A673 (cell line): Measurements from ENCODE around the gene BPIFB1. TPM values are rescaled to one million over a fixed set of nuclear protein-coding genes. Genes with fewer than 3 reads are reported as not detected.

Source experiments
- BruUV-seq: library from RNA; stranded (reverse); fragments of 400-500 nt; replicated peaks from 2 replicates; lab custom pipeline; 2021; lab: Mats Ljungman, UMichigan
- CTCF ChIA-PET: fragments of 300-600 bp; sonication (Branson Sonifier 250); formaldehyde crosslinking; loops from one replicate; lab custom pipeline; 2022; ENCODE audit warnings: antibody characterized with exemption; lab: Charles Lee
- POLR2A ChIA-PET: fragments of 300-600 bp; sonication (Branson Sonifier 250); formaldehyde crosslinking; loops from one replicate; lab custom pipeline; 2022; ENCODE audit warnings: antibody characterized with exemption; ENCODE audit not compliant: low non-redundant PET; lab: Charles Lee
- DNase-seq: peaks from one replicate; pipeline ENCODE4 v3.0.0-alpha.2; 2015; ENCODE audit warnings: low spot score
- H3K27ac ChIP-seq: fragments of 200-600 bp; sonication (generic); 2 replicates; pipeline ENCODE4 v1.5.1; 2016; ENCODE audit warnings: mixed run types, low read depth, mild to moderate bottlenecking, mixed read lengths, antibody characterized with exemption, low read length; ENCODE audit not compliant: poor library complexity, severe bottlenecking
- H3K27me3 ChIP-seq: fragments of 200-600 bp; sonication (generic); replicated peaks from 2 replicates; pipeline ENCODE4 v1.6.1; 2017; ENCODE audit warnings: mixed run types, low read depth, mild to moderate bottlenecking, mixed read lengths, antibody characterized with exemption, low read length; ENCODE audit not compliant: insufficient read depth, poor library complexity
- H3K36me3 ChIP-seq: fragments of 200-600 bp; sonication (generic); 2 replicates; pipeline ENCODE4 v1.6.1; 2016; ENCODE audit warnings: mixed run types, mild to moderate bottlenecking, mixed read lengths, antibody characterized with exemption, low read length; ENCODE audit not compliant: insufficient read depth, poor library complexity, severe bottlenecking
- H3K4me1 ChIP-seq: fragments of 200-600 bp; sonication (generic); 2 replicates; pipeline ENCODE4 v1.6.1; 2017; ENCODE audit warnings: mixed run types, mild to moderate bottlenecking, mixed read lengths, antibody characterized with exemption, low read length; ENCODE audit not compliant: insufficient read depth, poor library complexity, severe bottlenecking
- H3K4me3 ChIP-seq: fragments of 200-600 bp; sonication (generic); 2 replicates; pipeline ENCODE4 v1.5.1; 2016; ENCODE audit warnings: low read depth, mixed run types, mild to moderate bottlenecking, mixed read lengths, low read length; ENCODE audit not compliant: poor library complexity, severe bottlenecking
- H3K9me3 ChIP-seq: fragments of 200-600 bp; sonication (generic); 2 replicates; pipeline ENCODE4 v1.6.1; 2016; ENCODE audit warnings: mixed run types, low read depth, mild to moderate bottlenecking, mixed read lengths, antibody characterized with exemption, low read length; ENCODE audit not compliant: poor library complexity, severe bottlenecking
- CTCF ChIP-seq: fragments of 300-800, 200-600 bp; sonication (generic); conservative IDR thresholded peaks from 2 replicates; pipeline ENCODE4 v1.5.1; 2017; ENCODE audit warnings: low read depth, mild to moderate bottlenecking, antibody characterized with exemption, low read length, moderate library complexity, mixed read lengths
- EZH2 ChIP-seq: fragments of 200-600 bp; sonication (generic); IDR thresholded peaks from 2 replicates; pipeline ENCODE4 v1.6.1; 2017; ENCODE audit warnings: borderline replicate concordance, low read depth, mild to moderate bottlenecking, mixed read lengths, antibody characterized with exemption, low read length; ENCODE audit not compliant: poor library complexity, severe bottlenecking
- intact Hi-C: fragments of 100-400 bp; cut with micrococcal nuclease; formaldehyde crosslinking; loops from one replicate; pipeline ENCODE4 v1.10.0; 2022; ENCODE audit not compliant: unreplicated experiment
- total RNA-seq: library from RNA; stranded (reverse); gene quantifications from 2 replicates; pipeline ENCODE4 v1.2.3, GENCODE V29; 2021

BPIFB1 gene
- total RNA-seq, 1 experiment from 2014 or later: not detected

GRCh38 chr20:33239979-33240736 is 42.9 kb upstream of the BPIFB1 start:
- POLR2A ChIA-PET: no interaction called here
- intact Hi-C loops: no loop called here
- Histone ChIP-seq H3K4me1 (no peaks in the 10 kb centered on the region), H3K27ac (no peak overlapping the region), H3K9me3 (no peaks in the 10 kb centered on the region), H3K4me3 (no peak overlapping the region), H3K27me3 (peaks cover 20% of the 10 kb centered on the region), H3K36me3 (no peaks in the 10 kb centered on the region)
- BruUV-seq: no TSS peak
- TF ChIP-seq EZH2 (no peak), CTCF (no peak)
- CTCF ChIA-PET: no interaction called here
- DNase-seq: no peak

GRCh38 chr20:33240923-33241322 is 42.1 kb upstream of the BPIFB1 start:
- CTCF ChIA-PET: no interaction called here
- H3K36me3 ChIP-seq: no peaks in the 10 kb centered on the region
- H3K27ac ChIP-seq: no peak overlapping the region
- no peaks in the 10 kb centered on the region for H3K4me1 ChIP-seq
- H3K4me3 ChIP-seq: no peak overlapping the region
- no peaks in the 10 kb centered on the region for H3K9me3 ChIP-seq
- TF ChIP-seq CTCF: no peak
- no peak for TF ChIP-seq EZH2
- H3K27me3 ChIP-seq: peaks cover 13% of the 10 kb centered on the region
- no peak for DNase-seq
- intact Hi-C loops: no loop called here
- BruUV-seq: no TSS peak
- POLR2A ChIA-PET: no interaction called here

- no peak overlapping the region for H3K4me3 ChIP-seq
- no peaks in the 10 kb centered on the region for H3K9me3 ChIP-seq
- BruUV-seq: no TSS peak
- H3K27ac ChIP-seq: no peak overlapping the region
- POLR2A ChIA-PET: no interaction called here
- H3K36me3 ChIP-seq: no peaks in the 10 kb centered on the region
- no peaks in the 10 kb centered on the region for H3K4me1 ChIP-seq
- CTCF ChIA-PET: no interaction called here
- peaks cover 12% of the 10 kb centered on the region for H3K27me3 ChIP-seq
- no peak for DNase-seq
- TF ChIP-seq CTCF (no peak), EZH2 (no peak)
- intact Hi-C loops: no loop called here
Observed at GRCh38 chr20:33242319-33243100, 40.5 kb upstream of the BPIFB1 start.
